B cell (primary cell): ENCODE data around the gene USP21. TPM values are rescaled to one million over a fixed set of nuclear protein-coding genes. Genes with fewer than 3 reads are reported as not detected.

Source experiments
- ATAC-seq: fragments of 200-7000 bp; cut with Tn5 transposase; one replicate; pipeline ENCODE4 v1.10.0; 2021; ENCODE audit warnings: low read depth, mild to moderate bottlenecking, moderate number of reproducible peaks, moderate library complexity
- CTCF ChIA-PET: fragments of 350-600 bp; sonication (Branson Sonifier 250); formaldehyde crosslinking; loops from one replicate; lab custom pipeline; 2021; ENCODE audit warnings: antibody characterized with exemption, inconsistent platforms; lab: Charles Lee
- POLR2A ChIA-PET: fragments of 350-600 bp; sonication (Branson Sonifier 250); formaldehyde crosslinking; loops from one replicate; lab custom pipeline; 2021; ENCODE audit warnings: antibody characterized with exemption; lab: Charles Lee
- DNase-seq: peaks from one replicate; pipeline ENCODE4 v3.0.0; 2013
- H2AFZ ChIP-seq: 2 replicates; pipeline ENCODE4 v1.6.1; 2012; ENCODE audit warnings: mild to moderate bottlenecking, low read depth, low read length; ENCODE audit not compliant: insufficient read depth, poor library complexity, severe bottlenecking
- H3K27ac ChIP-seq, 2 donors: 1 replicate in 1 of 2; 2 replicates in 1 of 2; pipeline ENCODE4 v1.5.1; 2012 to 2013; ENCODE audit warnings: low read length in 2 of 2, mild to moderate bottlenecking in 2 of 2, moderate library complexity in 1 of 2
- H3K27me3 ChIP-seq, 4 experiments: fragments of 200-600 bp in 1 of 4; sonication (generic) in 1 of 4; replicated peaks in 1 of 4; 1 replicate in 2 of 4; 2 replicates in 2 of 4; pipeline versions ENCODE4 v1.6.1 to v1.7.0; 2013 to 2016; ENCODE audit warnings: low read length in 3 of 4, mild to moderate bottlenecking in 2 of 4, mixed read lengths in 1 of 4, moderate library complexity in 1 of 4; ENCODE audit not compliant: insufficient read depth in 4 of 4, control insufficient read depth in 3 of 4; ENCODE audit errors: control extremely low read depth in 1 of 4
- H3K36me3 ChIP-seq, 2 experiments: replicated peaks in 1 of 2; 1 replicate in 1 of 2; 2 replicates in 1 of 2; pipeline versions ENCODE4 v1.6.1 to v1.7.1; 2013; ENCODE audit warnings: low read length in 1 of 2; ENCODE audit not compliant: insufficient read depth in 2 of 2, control insufficient read depth in 1 of 2; ENCODE audit errors: control extremely low read depth in 1 of 2, extremely low read depth in 1 of 2
- H3K4me1 ChIP-seq, 2 donors: fragments of 200-600 bp in 1 of 2; sonication (generic) in 1 of 2; 1 replicate in 1 of 2; 2 replicates in 1 of 2; pipeline versions ENCODE4 v1.5.1 to v1.6.1; 2013 to 2017; ENCODE audit warnings: low read length in 2 of 2; ENCODE audit not compliant: control insufficient read depth in 2 of 2, insufficient read depth in 2 of 2
- H3K4me2 ChIP-seq: replicated peaks from 2 replicates; pipeline ENCODE3; 2012; ENCODE audit warnings: mild to moderate bottlenecking, low read depth, low read length; ENCODE audit not compliant: poor library complexity, severe bottlenecking
- H3K4me3 ChIP-seq, 5 experiments: fragments of 200-600 bp in 1 of 5; sonication (generic) in 1 of 5; 1 replicate in 3 of 5; 2 replicates in 2 of 5; pipeline versions ENCODE4 v1.5.1 to v1.7.0; 2011 to 2016; ENCODE audit warnings: low read length in 4 of 5, mild to moderate bottlenecking in 4 of 5, low read depth in 2 of 5, control low read depth in 1 of 5, moderate library complexity in 1 of 5; ENCODE audit not compliant: insufficient read depth in 1 of 5; ENCODE audit errors: control extremely low read depth in 1 of 5, extremely low read depth in 1 of 5
- H3K79me2 ChIP-seq: fragments of 200-600 bp; sonication (generic); one replicate; pipeline ENCODE4 v1.6.0; 2016; ENCODE audit warnings: low read length; ENCODE audit not compliant: control insufficient read depth, insufficient read depth
- H3K9ac ChIP-seq: fragments of 200-600 bp; sonication (generic); 2 replicates; pipeline ENCODE4 v1.6.1; 2017; ENCODE audit warnings: mild to moderate bottlenecking, low read length, moderate library complexity
- H3K9me3 ChIP-seq, 3 donors: one replicate each; pipeline versions ENCODE4 v1.6.1 to v1.7.1; 2013; ENCODE audit warnings: low read length in 2 of 3; ENCODE audit not compliant: control insufficient read depth in 2 of 3, insufficient read depth in 1 of 3; ENCODE audit errors: control extremely low read depth in 1 of 3
- H4K20me1 ChIP-seq: 2 replicates; pipeline ENCODE4 v1.6.0; 2012; ENCODE audit warnings: mild to moderate bottlenecking, low read length; ENCODE audit not compliant: insufficient read depth, control insufficient read depth, poor library complexity, severe bottlenecking
- H3K27ac Mint-ChIP-seq: one replicate; pipeline ENCODE4 v1.8.0; 2021; ENCODE audit warnings: mixed read lengths
- H3K27me3 Mint-ChIP-seq: one replicate; pipeline ENCODE4 v1.8.0; 2021; ENCODE audit warnings: mixed read lengths
- H3K4me1 Mint-ChIP-seq: one replicate; pipeline ENCODE4 v1.8.0; 2021; ENCODE audit warnings: mixed read lengths
- H3K4me3 Mint-ChIP-seq: one replicate; pipeline ENCODE4 v1.8.0; 2021; ENCODE audit warnings: mixed read lengths
- H3K9me3 Mint-ChIP-seq: one replicate; pipeline ENCODE4 v1.8.0; 2022; ENCODE audit warnings: mixed read lengths; ENCODE audit not compliant: insufficient read depth
- CTCF ChIP-seq: fragments of 200-600 bp; IDR thresholded peaks from one replicate; pipeline ENCODE4 v1.8.0; 2022; ENCODE audit warnings: antibody characterized with exemption, mild to moderate bottlenecking
- EZH2 ChIP-seq: IDR thresholded peaks from 2 replicates; pipeline ENCODE4 v1.6.1; 2012; ENCODE audit warnings: borderline replicate concordance, low read depth, mild to moderate bottlenecking, moderate library complexity, low read length; ENCODE audit not compliant: insufficient read depth, poor library complexity, severe bottlenecking
- WGBS: methylation state at CpG from one replicate; pipeline ENCODE4 v1.1.5; 2013; ENCODE audit warnings: missing lambda C conversion rate; ENCODE audit not compliant: insufficient coverage; 5-methylcytosine and 5-hydroxymethylcytosine counted together
- intact Hi-C: fragments of 100-400 bp; cut with micrococcal nuclease; formaldehyde crosslinking; loops from one replicate; pipeline ENCODE4 v1.10.0; 2022
- polyA plus RNA-seq: library from polyadenylated mRNA; depleted of rRNA; stranded (reverse); fragments of >200 nt; gene quantifications from 2 replicates; pipeline ENCODE4 v1.2.3, GENCODE V29; 2012
- total RNA-seq, 2 donors: library from RNA; stranded (reverse); fragments of 120-200 nt in 1 of 2; gene quantifications; 1 replicate in 1 of 2; 2 replicates in 1 of 2; pipeline versions ENCODE4 v1.2.3 to v1.2.4, GENCODE V29; 2013 to 2022

The USP21 gene
- total and polyA plus RNA-seq, 2 donors (not counting 1 experiment from before 2014, with no cell fraction given): 53.3 to 81.6 TPM

- Histone ChIP-seq H3K4me1 (peaks cover 12 to 16% of the 10 kb centered on the region in 2 donors), H3K4me3 (no peak overlapping the region), H3K36me3 (peaks cover 2 to 56% of the 10 kb centered on the region in 2 experiments), H3K27me3 (no peaks in the 10 kb centered on the region), H3K79me2 (peaks cover 35% of the 10 kb centered on the region), H3K27ac (no peak overlapping the region), H3K4me2 (no peak overlapping the region), H3K9ac (no peak overlapping the region), H2AFZ (no peak overlapping the region), H3K9me3 (no peaks in the 10 kb centered on the region), H4K20me1 (peaks cover 23% of the 10 kb centered on the region)
- H3K27ac Mint-ChIP-seq: no peak overlapping the region
- no peaks in the 10 kb centered on the region for H3K9me3 Mint-ChIP-seq
- CTCF ChIA-PET: interaction anchor here (0.5 to 2.2 kb wide), 8 partner anchors 12 to 180 kb away, joined by 3 to 7 read pairs (median 4); partner anchors contain the start of genes PPOX and TOMM40L
- H3K27me3 Mint-ChIP-seq: no peaks in the 10 kb centered on the region
- H3K4me1 Mint-ChIP-seq: peaks cover 28% of the 10 kb centered on the region
- POLR2A ChIA-PET: interaction anchor here (0.6 kb wide), 1 partner anchor 114 kb away, joined by 3 read pairs; no protein-coding TSS in a partner anchor
- no peak for TF ChIP-seq CTCF
- TF ChIP-seq EZH2: no peak
- no peak overlapping the region for H3K4me3 Mint-ChIP-seq
- 99% methylated on average over 10 of the region's 12 CpGs for WGBS
- ATAC-seq (no peak), DNase-seq (no peak)
- intact Hi-C loops: no loop called here
These were observed 47.3 kb downstream of the USP21 start for GRCh38 chr1:161206411-161207140.

- Histone ChIP-seq H3K79me2 (peaks cover 30% of the 10 kb centered on the region), H3K4me2 (no peak overlapping the region), H3K27ac (no peak overlapping the region), H3K9me3 (no peaks in the 10 kb centered on the region), H2AFZ (no peak overlapping the region), H3K36me3 (peaks cover 2 to 62% of the 10 kb centered on the region in 2 experiments), H3K4me3 (no peak overlapping the region), H4K20me1 (peaks cover 23% of the 10 kb centered on the region), H3K9ac (no peak overlapping the region), H3K27me3 (no peaks in the 10 kb centered on the region), H3K4me1 (peaks cover 9 to 12% of the 10 kb centered on the region in 2 donors)
- Mint-ChIP-seq H3K27ac (no peak overlapping the region), H3K27me3 (no peaks in the 10 kb centered on the region), H3K4me1 (peaks cover 22% of the 10 kb centered on the region), H3K4me3 (no peak overlapping the region), H3K9me3 (no peaks in the 10 kb centered on the region)
- intact Hi-C loops: no loop called here
- ChIA-PET CTCF (interaction anchor here (0.8 to 2.2 kb wide), 3 partner anchors 18 to 180 kb away, joined by 4 to 7 read pairs (median 4); partner anchors contain the start of gene TOMM40L), POLR2A (no interaction called here)
- ATAC-seq (no peak), DNase-seq (no peak)
- no peak for TF ChIP-seq EZH2
- TF ChIP-seq CTCF: no peak
- 97% methylated on average over 6 of the region's 8 CpGs for WGBS
These were observed 47.9 kb downstream of the USP21 start for GRCh38 chr1:161207173-161207572.
